HG02642 (cell line): ENCODE data around the gene CABLES1.
"Not testable (repeated sequence)": the region's sequence is repeated elsewhere in the genome, so short reads cannot be mapped to it uniquely, and the experiment has no call there.

Source experiments
- ATAC-seq: cut with Tn5 transposase; IDR thresholded peaks from one replicate; pipeline ENCODE4 v1.9.1; 2021; ENCODE audit warnings: mild to moderate bottlenecking; ENCODE audit not compliant: unreplicated experiment, poor library complexity

The CABLES1 gene

DNA sequence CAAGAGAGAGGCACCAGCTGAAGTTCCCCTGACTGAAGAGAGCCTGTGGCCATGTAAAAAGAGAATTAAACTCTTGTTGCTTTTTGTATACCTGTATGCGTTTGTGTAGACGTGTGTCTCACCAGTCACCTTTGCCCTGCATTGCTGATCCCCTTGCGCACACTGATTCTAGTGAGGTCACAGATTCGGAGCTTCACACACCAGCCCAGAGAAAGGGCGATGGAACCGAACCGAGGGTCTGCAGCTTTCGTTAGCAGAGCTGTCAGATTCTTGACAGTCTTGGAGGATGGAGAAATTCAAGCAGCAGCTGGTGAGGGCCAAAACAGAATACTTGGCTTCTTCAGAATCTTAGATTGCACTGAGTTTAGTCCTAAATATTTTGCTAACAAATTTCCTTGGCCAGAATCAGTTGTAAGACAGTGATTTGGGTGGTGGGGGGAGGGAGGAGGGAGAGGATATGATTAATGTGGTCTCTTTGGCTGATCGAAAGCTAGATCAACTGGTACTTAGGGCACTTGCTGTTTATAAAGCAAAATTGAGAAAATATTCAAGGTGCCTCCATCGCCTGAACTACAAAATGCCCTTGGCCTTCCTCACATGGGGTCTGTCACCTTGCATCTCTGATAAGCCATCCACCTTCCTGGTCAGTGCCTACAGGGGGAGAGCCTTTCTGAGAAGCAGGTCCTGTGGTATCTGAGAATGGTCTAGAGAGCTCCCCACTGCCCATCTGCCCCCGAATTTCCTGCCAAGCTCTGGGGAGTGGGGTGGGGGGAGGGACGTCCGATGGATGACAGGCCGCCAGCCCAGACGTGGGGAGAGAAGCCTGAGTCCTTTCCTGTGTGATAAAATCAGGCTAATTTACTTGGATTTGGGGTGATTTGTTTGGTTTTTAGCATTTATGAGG lies 123.5 kb downstream of the CABLES1 start:
- ATAC-seq: no peak

DNA sequence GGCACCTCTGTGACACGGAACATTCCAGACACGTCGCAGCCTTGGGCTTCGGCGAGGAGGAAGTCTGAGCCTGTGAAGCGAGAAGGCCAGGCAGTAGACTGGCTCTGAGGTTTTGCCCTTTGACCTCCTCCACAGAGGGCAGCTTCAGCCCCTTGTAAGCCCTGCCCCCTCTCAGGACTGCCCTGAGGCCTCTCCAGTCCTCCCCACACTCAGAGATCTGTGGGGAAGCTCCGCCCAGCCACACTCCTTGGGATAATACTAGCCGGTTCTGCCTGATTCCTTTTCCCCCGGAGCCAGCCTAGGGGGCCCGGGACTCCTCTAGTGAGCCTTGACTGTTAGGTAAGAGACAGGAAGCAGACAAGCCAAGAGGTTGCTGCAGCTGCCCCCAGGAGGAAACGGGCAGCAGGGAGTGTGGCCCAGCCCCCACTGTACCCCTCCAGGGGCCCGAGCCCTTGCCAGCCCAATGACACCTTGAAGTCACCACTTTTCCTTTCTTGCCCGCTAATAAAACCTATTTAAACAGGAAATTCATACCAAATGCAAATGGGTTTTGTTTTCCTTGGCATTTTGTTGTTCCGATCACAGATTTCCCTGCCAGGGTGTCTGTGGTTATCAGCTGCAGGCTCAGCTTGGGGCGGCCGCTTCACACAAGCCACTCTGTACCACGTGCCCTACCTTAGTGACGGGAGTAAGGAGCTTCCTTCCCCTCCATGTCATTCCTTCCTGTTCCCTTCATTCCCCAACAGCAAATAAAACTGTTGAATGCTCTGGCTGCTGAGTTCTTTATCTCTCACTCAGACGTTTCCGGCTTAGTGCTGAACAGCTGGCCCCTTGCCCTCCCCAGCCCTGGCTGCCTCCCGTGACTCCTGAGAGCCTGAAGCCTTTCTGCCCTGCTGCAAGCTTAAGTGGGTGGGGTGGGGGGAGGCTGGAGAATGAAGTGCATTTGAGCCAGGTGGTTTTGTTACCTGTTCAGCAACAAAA lies 124.7 kb downstream of the CABLES1 start:
- peak; percentile 65 for ATAC-seq

DNA sequence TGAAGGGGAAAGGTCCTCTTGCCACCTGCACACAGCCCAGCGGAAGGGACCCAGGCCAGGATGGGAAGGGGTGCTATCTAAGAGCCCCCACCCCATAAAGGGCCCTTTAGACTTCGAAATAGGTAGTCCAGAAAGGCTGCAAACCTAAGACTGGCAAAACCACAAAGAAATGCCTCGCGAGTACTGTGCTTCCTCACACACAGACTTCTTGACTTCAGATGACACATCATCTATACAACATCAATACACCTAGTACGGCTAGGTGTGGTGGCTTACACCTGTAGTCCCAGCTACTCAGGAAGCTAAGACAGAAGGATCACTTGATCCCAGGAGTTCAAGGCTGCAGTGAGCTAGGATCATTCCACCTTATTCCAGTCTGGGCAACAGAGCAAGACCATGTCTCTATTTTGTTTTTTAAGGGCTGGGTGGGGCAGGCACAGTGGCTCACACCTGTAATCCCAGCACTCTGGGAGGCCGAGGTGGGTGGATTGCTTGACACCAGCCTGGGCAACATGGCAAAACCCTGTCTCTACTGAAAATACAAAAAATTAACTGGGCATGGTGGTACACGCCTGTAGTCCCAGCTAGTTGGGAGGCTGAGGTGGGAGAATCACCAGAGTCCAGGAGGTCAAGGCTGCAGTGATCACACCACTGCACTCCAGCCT lies 125.8 kb downstream of the CABLES1 start:
- no peak for ATAC-seq

DNA sequence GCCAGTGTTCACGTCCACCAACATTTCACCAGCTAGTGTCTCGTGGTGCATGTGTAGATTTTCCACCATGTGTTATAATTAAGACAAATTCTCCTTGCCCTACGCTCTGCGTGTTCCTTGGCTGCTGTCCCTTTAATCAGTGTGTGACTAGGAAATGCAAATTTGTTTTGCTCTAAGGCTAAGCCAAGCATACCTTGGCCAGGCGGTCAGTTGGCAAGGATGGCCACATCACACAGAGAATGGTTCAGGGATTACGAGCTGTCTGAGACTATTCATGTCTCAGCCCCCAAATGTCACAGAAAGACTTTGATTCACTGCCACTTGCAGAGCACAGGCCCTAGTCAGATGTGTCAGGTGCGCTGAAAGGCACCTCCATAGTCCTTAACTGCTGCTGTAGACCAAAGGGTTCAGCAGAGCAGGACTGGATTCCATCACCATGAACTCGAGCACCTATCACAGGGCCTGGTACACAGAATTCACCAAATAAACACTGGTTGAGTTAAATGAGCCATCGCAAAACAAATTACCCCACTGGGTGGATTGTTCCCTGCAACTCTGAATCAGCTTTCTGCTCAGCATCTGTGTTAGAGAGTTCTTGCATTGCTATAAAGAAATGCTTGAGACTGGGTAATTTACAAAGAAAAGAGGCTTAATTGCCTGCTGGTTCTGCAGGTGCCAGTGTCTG lies 128.4 kb downstream of the CABLES1 start:
- ATAC-seq: no peak

DNA sequence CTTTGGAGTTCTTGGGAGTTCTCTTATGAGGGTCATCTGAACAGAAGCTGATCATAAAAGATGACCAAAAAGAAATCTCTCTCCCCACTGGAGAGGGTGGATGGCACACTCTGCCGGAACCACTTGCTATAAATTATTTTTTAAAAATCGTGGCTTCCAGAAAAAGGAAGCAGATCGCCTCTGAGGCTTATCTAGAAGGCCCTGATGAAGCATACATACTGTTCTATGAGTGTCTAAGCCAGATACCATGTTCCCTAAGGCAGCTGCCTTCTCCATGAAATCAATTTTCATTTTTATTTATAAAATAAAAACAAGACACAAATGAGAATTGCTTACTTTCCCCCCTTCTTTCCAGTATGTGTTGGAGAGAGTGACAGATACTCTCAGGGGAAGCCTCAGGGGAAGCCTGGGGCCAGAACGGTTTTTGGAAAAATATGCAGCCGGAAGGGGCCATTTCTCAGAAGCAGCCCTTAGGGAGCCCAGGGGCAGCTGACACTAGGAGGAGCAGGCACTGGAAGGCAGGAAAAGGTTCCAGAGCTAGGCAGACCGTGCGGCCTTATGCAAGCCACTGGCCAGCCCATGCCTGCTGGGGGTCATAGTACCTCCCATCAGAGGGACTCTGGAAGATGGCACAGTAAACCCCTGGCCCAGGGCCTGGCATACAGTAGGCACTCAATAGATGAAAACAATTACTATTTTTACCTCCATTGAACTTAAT lies 130.6 kb downstream of the CABLES1 start:
- ATAC-seq: no peak

DNA sequence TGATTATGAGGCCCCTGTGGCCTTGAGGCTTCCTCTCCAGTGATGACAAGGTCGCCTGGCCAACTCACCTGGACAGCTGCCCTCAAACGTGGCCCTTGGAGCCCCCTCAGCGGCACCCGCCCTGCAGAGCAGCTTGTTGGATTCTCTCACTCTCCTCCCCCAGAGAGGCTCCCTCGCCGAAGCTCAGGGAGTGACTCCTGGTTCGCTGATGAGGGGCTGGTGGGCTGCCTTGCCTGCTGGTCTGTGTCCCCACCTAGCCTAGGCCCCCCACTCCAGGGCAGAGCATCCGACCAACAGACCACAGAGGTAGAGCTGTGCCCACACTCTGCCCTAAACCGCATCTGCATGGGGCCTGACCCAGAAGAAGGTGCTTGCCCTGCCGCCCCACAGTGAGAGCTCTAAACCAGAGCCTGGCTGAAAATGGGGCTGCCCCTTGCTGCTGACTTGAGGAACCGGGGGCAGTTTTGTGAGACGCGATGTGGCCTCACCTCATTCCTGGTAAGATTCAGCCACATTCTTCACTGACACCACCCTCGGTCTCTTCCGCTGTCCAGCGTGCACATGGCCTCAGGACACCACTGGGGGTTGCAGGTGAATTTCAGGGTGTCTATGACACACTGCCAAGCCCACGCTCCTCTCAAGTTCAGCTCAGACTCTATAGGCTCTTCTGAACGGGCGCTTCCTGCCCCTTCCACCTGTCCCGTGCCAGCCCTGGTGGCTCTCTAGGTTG lies 131.6 kb downstream of the CABLES1 start:
- ATAC-seq: peak; percentile 46

DNA sequence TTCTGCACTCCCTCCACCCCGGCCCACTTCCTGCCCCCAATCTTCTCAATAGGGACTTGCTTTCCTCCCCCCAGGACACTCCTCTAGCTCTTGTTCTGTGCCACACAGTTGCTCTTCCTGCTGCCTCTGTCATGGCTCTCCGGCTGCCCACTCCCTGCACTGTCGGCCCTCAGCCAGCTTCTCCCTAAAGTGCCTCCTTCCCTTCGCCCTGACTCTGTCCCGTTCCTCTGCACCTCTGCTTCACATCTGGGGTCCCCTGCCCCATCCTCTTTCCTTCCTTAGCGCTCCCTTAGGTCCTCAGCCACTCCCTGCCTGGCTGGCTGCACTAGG lies 132.1 kb downstream of the CABLES1 start:
- ATAC-seq: no peak

DNA sequence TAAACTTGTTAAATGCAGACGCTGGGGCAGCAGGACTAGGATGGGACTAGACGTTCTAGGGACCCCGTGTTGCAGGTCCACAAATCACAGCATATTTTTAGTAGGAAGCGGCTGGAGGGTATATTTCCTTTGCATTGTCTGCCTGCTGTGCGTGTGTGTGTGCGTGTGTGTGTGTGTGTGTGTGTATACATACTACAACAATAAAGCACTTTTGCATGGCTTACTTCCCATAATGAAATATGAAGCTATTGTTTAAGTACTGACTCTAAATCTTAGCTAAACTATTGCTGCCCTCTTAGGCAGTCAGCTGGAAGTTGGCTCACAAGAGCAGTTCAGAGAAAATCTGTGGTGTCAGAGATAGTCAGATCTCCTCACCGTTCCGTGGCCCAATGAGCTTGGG lies 133.4 kb downstream of the CABLES1 start:
- ATAC-seq: no peak

DNA sequence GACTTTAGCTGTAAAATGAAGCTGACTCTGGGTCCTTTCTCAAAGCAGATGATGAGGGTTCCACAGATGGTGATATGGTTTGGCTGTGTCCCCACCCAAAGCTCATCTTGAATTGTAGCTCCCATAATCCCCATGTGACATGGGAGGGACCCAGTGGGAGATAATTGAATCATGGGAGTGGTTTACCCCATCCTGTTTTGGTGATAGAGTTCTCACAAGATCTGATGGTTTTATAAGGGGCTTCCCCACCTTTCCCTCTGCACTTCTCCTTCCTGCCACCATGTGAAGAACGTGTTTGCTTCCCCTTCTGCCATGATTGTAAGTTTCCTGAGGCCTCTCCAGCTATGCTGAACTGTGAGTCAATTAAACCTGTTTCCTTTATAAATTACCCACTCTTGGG lies 133.8 kb downstream of the CABLES1 start:
- not testable (repeated sequence) for ATAC-seq

DNA sequence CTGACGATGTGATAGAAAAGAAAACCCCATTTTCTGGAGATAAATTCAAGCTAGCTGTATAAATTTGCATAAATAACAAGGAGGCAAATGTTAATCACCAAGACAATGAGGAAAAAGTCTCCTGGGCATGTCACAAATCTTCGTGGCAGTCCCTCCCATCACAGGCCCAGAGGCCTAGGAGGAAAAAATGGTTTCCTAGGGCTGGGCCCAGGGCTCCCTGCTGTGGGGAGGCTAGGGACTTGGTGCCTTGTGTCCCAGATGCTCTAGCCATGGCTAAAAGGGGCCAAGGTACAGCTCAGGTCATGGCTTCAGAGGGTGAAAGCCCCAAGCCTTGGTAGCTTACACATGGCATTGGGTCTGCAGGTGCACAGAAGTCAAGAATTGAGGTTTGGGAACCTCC lies 134.6 kb downstream of the CABLES1 start:
- no peak for ATAC-seq

DNA sequence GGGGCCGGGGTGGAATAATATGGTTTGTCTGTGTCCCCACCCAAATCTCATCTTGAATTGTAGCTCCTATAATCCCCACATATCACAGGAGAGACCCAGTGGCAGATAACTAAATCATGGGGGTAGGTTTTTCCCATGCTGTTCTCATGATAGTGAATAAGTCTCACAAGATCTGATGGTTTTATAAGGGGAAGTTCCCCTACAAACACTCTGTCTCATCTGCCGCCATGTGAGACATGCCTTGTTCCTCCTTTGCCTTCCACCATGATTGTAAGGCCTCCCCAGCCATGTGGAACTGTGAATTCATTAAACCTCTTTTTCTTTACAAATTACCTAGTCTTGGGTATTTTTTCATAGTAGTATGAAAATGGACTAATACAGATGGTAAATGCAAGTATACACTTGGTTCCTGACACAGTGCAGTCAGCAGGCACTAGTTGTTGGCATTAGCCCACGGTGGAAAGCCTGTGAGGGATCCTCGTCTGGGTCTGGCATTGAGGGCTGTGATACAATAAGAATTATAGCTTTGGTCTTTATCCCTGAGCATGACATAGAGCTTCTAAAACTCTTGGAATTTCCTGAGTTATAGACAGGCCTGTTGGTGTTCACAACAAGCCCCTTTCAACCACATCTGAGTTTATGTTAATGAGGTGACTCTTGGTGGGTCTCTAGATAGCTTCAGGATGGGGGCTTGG lies 135.8 kb downstream of the CABLES1 start:
- ATAC-seq: no peak

DNA sequence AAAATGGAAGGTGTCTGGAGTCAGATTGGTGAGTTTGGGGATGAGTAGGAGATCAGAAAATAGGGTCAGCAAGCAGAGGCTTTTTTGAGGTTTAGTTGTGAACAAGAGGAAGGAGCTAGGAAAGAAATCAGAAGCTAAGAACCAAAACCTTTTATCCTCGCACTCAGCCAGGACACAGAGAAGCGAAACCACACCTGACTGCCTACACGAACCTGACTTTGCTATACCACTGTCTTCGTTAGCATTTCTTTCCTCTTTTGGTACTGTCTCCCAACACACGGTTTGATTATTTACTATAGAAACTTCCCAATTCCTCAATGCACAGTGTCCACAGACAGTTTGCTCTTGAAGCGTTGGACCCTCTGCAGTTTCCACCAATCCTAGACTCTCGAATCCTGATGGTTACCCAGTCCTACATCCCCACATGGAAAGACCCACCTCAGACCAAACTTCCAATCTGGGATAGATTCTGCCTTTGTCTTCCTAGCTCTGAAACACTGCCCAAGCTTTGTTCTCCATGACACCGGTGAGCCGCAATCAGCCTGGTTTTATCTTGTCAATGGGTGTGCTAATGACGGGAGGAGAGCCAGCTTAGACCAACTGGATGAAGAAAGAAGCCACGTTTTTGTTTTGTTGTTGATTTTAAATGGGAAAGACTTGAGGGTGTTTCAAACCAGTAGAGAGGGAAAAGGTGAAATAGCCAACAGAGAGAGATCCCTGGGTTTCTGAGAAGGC lies 137.4 kb downstream of the CABLES1 start:
- ATAC-seq: no peak

DNA sequence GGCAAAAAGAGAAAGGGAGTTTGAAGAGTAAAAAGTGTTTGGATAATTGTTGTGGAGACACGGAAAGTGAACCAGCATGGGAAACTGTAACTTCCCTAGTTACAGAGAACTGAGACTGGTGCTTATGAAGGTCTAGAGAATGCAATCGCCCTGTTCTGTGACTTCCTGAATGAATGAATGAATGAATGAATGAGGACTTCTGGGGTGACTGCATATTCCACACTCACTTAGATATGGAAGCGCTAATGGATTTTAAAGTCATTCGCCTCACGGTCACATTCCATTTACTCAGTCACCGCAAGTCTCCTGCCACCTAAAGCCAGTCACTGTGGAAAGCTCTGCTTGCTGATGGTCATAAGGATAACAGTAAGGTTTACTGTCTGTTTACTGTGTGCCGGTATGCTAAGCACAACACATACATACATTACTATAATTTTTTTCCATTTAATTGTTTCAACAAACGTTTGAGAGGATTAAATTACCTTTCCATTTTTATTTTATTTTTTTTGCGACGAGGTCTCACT lies 138.2 kb downstream of the CABLES1 start:
- no peak for ATAC-seq

DNA sequence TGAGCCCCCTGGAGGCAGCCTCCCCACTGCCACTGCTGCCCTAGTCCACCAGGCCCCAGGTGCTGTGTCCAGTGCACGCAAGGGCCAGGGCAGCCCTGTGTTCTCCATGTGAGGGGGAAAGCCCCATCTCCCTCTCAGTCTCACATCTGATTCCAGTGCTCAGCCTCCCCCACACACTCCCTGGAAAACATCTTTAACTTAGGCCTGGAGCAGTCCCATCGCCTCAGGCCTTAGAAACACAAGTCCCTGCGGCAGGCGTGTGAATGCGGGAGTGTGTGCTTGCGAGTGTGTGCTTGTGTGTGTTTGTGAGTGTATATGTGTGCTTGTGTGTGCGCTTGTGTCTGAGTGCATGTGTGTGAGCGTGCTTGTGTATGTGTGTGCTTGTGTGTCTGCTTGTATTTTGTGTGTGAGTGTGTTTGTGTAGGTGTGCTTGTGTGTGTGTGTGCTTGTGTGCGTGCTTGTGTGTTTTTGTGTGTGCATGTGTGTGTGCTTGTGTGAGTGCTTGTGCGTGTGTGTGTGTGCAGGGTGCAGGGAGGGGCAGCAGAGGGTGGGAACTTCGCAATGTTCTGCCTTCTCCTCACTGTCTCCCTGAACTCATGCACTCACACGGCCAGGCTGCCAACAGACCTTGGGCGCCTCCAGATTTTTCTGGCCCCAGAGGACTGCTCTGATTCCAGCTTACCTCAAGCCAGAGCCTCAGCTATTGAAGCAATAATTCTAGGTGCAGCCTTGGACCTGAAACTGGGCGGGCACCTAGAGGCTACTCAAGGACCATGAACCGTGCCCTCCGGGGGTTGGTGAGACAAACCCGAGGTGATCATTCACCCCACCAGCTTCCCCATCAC lies 139.6 kb downstream of the CABLES1 start:
- no peak for ATAC-seq

DNA sequence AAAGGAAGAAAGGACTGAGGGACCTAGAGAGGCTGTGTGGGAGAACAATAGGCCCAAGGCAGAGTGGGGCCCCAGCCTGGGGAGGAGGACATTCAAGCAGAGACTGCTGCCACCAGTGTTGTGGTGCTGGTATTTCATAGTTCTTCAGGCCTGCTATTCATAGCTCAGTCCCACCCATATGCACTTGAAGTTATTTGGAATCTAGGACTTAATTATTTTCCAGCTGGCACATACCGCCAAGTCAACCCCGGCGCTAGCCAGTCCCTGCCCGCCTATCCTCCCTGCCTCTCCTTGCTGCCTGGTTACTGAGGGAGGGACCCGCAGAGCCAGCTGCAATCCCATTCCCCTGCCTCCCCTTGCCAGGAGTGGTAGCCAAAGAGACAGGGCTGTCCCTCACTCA lies 141.2 kb downstream of the CABLES1 start:
- ATAC-seq: no peak

DNA sequence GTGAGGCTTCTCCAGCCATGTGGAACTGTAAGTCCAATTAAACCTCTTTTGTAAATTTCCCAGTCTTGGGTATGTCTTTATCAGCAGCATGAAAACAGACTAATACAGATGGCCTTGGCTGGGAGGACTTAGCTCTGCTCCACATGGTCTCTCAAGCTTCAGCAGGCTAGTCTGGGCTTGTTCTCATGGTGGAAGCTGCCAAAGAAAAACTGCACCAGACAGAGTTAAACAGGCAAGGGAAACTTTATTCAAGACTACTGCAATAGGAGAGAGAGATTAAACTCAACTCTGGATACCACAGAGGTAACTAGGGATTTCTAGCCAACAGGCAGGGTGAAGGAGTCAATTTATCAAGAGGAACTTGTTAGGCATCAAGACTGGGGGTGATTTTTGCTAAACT lies 142.1 kb downstream of the CABLES1 start:
- no peak for ATAC-seq

DNA sequence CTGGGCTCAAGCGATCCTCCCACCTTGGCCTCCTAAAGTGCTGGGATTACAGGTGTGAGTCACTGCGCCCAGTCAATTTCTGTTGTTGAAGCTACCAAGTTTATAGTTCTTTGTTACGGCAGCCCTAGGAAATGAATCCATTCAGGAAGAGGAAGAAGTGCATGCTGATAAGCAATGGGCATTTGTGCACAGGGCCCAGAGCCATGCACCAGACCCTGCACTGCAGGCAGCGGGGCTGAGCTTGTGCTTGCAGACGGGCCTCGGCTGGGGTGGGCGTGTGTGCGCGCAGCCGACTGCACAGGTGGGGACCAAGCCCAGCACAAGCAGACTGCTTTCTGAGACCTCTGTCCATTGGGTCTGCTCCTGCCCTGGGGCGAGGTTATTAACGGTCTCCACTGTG lies 144.6 kb downstream of the CABLES1 start:
- no peak for ATAC-seq
